ENCODE results near the gene METAP1.
A peak's percentile ranks its signal among the peaks of the same experiment; 100 is the strongest.
"Not testable (repeated sequence)": the region's sequence is repeated elsewhere in the genome, so short reads cannot be mapped to it uniquely, and the experiment has no call there.

Gene METAP1

DNA sequence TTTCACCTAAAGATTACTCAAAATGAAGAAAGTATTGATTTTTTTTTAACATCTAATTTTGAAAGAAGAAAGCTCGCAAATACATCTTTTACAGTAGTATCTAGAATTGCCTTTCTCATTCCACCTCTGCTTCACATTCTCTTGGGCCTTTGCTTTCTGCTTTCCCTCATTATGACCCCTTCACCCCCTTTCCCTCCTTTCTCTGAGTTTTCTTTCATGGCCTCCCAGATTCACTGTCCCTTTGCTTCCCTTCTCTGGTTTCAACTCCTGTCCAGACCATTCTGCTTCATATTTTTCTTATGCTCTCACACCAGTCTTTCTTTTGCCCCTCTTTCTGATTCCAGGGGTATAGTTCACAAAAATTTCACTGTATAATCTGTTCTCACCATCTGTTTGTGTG lies 64.0 kb downstream of the METAP1 start:
- no peak for DNase-seq (ENCODE audit: low read depth)

DNA sequence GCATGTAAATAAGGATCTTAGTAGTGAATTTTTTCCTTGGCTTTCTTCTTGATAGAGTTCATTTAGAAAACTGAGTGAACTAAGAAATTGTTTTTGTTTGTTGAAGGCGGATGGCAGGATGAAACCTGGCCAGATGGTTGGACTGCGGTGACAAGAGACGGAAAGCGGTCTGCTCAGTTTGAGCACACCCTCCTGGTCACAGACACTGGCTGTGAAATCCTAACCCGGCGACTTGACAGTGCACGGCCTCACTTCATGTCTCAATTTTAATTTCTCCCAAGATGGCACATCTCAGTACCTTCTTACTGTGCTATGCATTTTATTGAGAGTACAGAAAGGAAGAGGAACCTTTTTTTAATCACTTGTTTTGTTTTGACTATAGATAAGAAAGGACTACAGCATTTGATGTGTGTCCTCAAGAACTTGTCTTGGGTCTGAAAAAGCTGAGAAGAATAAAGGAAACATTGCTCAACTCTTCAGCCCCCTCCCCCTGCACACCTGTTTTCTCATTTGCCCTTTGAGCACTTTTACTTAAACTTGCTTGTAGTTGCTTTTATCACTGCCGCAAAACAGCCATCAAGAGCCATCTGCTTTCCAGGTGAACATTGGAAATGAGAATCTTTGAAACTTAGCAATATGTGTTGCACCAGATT lies 65.7 kb downstream of the METAP1 start:
- no peak for DNase-seq (ENCODE audit: low read depth)

GRCh38 chr4:99062120-99062519 lies 66.6 kb downstream of the METAP1 start:
- DNase-seq (ENCODE audit: low read depth): no peak

DNA sequence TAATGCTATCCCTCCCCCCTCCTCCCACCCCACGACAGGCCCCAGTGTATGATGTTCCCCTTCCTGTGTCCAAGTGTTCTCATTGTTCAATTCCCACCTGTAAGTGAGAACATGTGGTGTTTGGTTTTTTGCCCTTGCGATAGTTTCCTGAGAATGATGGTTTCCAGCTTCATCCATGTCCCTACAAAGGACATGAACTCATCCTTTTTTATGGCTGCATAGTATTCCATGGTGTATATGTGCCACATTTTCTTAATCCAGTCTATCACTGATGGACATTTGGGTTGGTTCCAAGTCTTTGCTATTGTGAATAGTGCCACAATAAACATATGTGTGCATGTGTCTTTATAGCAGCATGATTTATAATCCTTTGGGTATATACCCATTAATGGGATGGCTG lies 70.0 kb downstream of the METAP1 start:
- not testable (repeated sequence) for DNase-seq (ENCODE audit: low read depth)

- DNase-seq (ENCODE audit: low read depth): no peak
Observed at GRCh38 chr4:99067617-99068016, 72.1 kb downstream of the METAP1 start.

DNA sequence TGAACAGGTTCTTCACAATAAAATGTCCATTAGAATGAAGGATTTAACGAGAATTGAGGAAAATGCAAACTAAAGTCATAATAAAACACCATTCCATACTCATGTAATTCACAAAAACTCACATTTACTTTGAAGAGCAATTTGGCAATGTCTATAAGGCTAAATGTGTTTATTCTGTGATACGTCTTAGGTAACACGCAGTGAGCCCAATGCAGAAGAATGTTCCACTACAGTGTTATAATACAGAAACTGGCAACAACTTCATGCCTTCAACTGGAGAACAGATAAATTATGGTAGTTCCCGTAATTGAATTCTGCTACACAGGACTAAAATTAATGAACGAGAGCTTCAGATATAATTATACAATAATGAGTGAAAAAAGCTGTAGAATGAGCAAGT lies 75.6 kb downstream of the METAP1 start:
- DNase-seq (ENCODE audit: low read depth): no peak

GRCh38 chr4:99074816-99075215 lies 79.3 kb downstream of the METAP1 start:
- DNase-seq (ENCODE audit: low read depth): no peak

GRCh38 chr4:99076292-99076976 lies 80.9 kb downstream of the METAP1 start:
- no peak for DNase-seq (ENCODE audit: low read depth)

DNA sequence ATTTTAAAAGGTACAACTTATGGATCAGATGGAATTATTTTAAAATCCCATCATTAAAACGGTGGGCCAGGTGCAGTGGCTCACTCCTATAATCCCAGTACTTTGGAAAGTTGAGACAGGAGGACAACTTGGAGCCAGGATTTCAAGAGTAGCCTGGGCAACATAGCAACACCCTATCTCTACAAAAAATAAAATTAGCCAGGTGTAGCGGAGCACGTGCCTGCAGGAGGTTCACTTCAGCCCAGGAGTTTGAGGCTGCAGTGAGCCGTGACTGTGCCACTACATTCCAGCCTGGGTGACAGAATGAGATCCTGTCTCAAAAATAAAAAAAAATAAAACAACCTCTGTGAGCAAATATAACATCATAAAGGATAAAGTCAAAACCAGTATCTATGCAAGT lies 81.7 kb downstream of the METAP1 start:
- no peak for DNase-seq (ENCODE audit: low read depth)

- no peak for DNase-seq (ENCODE audit: low read depth)
Observed at GRCh38 chr4:99078336-99078735, 82.8 kb downstream of the METAP1 start.

GRCh38 chr4:99078931-99079624 lies 83.6 kb downstream of the METAP1 start:
- DNase-seq (ENCODE audit: low read depth): no peak

GRCh38 chr4:99079625-99080295 lies 84.2 kb downstream of the METAP1 start:
- DNase-seq (ENCODE audit: low read depth): no peak

DNA sequence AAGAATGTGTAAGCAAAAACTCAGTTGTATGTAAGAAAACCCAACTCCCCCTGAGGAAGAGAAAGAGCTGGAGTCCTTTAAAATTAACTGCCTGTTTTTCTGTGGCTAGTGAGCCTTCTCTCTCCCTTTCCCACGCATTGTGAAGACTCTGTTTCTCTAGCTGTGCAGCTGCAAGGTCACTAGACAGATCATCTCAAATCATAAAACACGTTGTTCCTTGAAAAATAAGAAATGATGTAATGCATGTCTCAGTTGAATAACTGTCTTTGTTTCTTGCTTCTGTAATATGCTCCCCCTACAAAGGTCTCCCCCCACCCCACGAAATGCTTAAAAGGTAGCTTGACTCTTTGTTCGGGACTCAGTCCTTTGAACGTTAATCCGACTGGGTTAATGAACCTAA lies 85.3 kb downstream of the METAP1 start:
- not testable (repeated sequence) for DNase-seq (ENCODE audit: low read depth)

GRCh38 chr4:99082192-99082591 lies 86.7 kb downstream of the METAP1 start:
- no peak for DNase-seq (ENCODE audit: low read depth)

GRCh38 chr4:99084595-99084994 lies 89.1 kb downstream of the METAP1 start:
- no peak for DNase-seq (ENCODE audit: low read depth)

- peak; percentile 84 for DNase-seq (ENCODE audit: low read depth)
Observed at GRCh38 chr4:99088023-99088449, 92.5 kb downstream of the METAP1 start.

DNA sequence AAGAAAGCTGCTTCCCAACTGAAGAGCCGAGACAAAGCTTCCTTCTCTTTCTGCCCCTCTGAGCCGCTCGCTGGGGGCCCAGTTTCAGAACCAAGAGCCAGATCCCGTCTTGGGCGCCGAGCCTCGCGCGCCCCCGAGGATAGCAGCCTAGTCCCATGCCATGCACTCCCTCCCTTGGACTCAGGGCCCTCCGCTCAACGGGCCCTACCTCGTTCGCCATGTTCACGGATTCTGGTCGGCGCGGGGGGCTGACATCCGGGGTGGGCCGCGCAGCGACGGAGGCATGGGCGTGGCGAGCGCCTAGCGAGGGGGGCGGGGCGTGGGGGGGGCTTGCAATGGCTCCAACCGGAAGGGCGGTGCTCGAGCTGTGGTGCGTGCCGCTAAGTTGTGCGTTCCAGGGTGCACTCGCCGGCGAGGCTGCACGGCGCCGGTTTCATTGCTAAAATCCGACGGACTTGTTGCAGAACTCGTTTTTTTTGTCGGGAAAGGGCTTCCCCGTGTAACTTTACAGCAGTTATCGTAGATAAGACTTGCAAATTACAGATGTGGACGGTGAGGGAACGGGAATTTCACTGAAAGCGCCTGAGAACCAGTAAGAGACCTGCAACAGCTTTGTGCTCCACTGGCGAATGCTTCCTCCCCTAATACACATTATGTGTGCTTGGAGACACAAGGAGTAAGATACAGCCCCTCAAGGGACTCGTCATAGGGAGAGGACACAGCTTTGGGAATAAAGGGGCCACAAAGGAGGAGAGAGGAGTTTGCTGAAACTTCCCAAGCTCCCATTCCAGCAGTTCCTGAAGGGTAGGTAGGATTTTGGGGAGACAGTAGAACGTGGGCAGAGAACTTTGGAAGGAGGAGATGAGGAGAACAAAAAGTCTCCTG lies 93.2 kb downstream of the METAP1 start, which contains the start of gene ADH5:
ADH5 (minus strand) TSS at position 308 of the 885 bp plus-strand sequence; CDS start at position 220, 88 bp downstream.
- DNase-seq (ENCODE audit: low read depth): peak; percentile 79

GRCh38 chr4:99090481-99091215 lies 95.1 kb downstream of the METAP1 start:
- no peak for DNase-seq (ENCODE audit: low read depth)

DNA sequence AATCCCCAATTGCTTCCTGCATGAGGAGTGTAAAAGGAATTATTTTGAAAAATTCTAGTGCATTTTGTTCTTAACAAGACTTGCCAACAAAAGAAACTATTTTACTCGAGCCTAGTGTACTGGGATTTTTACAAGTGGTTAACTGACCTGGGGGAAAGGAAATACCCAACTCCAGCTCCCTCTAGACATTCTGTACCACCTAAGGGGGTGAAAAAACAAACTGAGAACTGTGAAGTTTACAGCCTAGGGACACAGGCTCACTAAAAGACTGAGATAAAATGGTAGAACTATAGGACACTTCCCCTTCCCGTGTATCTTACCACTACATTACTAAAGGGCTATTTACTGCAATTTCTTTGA lies 95.7 kb downstream of the METAP1 start:
- no peak for DNase-seq (ENCODE audit: low read depth)

DNA sequence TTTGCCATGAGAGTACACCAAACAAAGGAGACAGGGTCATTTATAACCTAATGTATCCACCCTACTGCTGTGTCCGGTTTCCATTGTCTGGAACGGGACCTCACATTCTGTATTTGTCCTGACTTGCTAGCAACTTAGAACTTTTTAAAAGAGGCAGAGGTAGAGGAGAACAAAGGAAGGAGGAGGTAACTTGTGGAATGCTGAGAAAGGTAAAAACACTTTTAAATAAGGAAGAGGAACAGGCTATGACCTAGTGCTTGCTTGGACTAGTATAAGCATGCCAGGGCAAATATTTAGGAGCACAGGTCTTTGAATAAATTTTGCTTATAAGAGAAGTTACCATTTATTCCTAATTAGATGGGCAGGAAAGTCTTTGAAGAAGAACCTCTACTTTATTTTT lies 96.3 kb downstream of the METAP1 start:
- DNase-seq (ENCODE audit: low read depth): not testable (repeated sequence)

DNA sequence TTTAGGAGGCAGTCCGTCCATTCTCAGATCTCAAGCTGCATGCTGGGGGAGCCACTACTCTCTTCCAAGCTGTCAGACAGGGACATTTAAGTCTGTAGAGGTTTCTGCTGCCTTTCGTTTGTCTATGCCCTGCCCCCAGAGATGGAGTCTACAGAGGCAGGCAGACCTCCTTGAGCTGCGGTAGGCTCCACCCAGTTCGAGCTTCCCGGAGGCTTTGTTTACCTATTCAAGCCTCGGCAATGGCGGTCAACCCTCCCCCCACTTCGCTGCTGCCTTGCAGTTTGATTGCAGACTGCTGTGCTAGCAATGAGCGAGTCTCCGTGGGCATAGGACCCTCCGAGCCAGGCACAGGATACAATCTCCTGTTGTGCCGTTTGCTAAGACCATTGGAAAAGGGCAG lies 103.8 kb downstream of the METAP1 start:
- no peak for DNase-seq (ENCODE audit: low read depth)

Data from fibroblast of the conjunctiva (primary cell).